ENCODE results near the gene MIEF2.

MIEF2 gene

GRCh38 chr17:18229254-18229653, 31.2 kb upstream of the MIEF2 start:
- Mint-ChIP-seq H3K4me3 (no peak overlapping the region), H3K4me1 (peaks cover 25% of the 10 kb centered on the region), H3K27me3 (no peaks in the 10 kb centered on the region), H3K27ac (no peak overlapping the region), H3K36me3 (peaks cover 3% of the 10 kb centered on the region), H3K9me3 (no peaks in the 10 kb centered on the region)
- DNase-seq, result no peak
- CTCF ChIA-PET, result interaction anchor here (1.1 kb wide), 1 partner anchor 11 kb away, joined by 3 read pairs; no protein-coding TSS in a partner anchor

DNA sequence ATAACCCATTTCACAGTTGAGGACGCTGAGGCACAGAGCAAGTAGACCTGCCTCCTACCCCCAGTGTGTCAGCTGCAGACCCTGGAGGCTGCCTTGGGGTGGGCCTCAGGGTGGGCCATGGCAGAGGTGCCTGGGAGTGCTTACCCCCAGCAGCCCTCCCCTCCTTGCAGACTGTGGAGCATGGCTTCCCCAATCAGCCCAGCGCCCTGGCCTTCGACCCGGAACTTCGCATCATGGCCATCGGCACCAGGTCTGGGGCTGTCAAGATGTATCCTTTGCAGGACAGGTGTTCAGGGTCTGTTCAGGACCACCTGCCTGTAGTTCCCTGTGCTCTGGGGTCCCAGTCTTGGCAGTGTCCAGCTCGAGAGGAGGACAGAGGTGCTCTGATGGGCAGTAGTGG, 30.7 kb upstream of the MIEF2 start:
- Mint-ChIP-seq H3K4me3 (no peak overlapping the region), H3K9me3 (no peaks in the 10 kb centered on the region), H3K4me1 (peaks cover 25% of the 10 kb centered on the region), H3K27me3 (no peaks in the 10 kb centered on the region), H3K27ac (no peak overlapping the region), H3K36me3 (peaks cover 3% of the 10 kb centered on the region)
- no peak for DNase-seq
- CTCF ChIA-PET, result interaction anchor here (1.1 kb wide), 1 partner anchor 12 kb away, joined by 3 read pairs; no protein-coding TSS in a partner anchor

GRCh38 chr17:18230288-18231141, 29.9 kb upstream of the MIEF2 start:
- Mint-ChIP-seq H3K9me3 (no peaks in the 10 kb centered on the region), H3K4me3 (no peak overlapping the region), H3K27me3 (no peaks in the 10 kb centered on the region), H3K27ac (no peak overlapping the region), H3K4me1 (peaks cover 21% of the 10 kb centered on the region), H3K36me3 (peaks cover 3% of the 10 kb centered on the region)
- CTCF ChIA-PET, result no interaction called here
- no peak for DNase-seq

GRCh38 chr17:18231164-18231563, 29.3 kb upstream of the MIEF2 start:
- CTCF ChIA-PET, result no interaction called here
- Mint-ChIP-seq H3K36me3 (no peaks in the 10 kb centered on the region), H3K27ac (no peak overlapping the region), H3K4me3 (no peak overlapping the region), H3K9me3 (no peaks in the 10 kb centered on the region), H3K4me1 (peaks cover 18% of the 10 kb centered on the region), H3K27me3 (no peaks in the 10 kb centered on the region)
- no peak for DNase-seq

DNA sequence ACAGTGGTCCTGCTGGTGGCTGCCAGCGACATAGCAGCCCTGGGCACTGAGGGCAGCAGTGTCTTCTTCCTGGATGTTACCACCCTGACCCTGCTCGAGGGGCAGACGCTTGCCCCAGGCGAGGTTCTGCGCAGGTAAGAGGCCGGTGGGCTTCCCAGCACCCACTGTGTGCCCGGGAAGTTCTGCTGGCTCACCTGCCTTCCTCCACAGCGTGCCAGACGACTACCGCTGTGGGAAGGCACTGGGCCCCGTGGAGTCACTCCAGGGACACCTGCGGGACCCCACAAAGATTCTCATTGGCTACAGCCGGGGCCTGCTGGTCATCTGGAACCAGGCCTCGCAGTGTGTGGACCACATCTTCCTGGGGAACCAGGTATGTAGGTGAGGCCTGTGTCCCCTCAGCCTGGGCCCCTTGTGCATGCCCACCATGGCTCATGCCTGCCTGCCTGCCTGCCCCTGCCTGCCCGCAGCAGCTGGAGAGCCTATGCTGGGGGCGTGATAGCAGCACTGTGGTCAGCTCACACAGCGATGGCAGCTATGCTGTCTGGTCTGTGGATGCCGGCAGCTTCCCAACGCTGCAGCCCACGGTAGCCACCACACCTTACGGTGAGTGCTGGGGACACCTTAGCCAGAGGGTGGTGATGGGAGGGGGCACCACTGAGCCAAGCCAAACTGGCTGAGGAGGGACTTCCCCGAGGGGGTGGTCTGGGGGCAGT, 26.5 kb upstream of the MIEF2 start:
- H3K27ac Mint-ChIP-seq, result no peak overlapping the region
- no peaks in the 10 kb centered on the region for H3K9me3 Mint-ChIP-seq
- no peaks in the 10 kb centered on the region for H3K4me1 Mint-ChIP-seq
- H3K4me3 Mint-ChIP-seq, result no peak overlapping the region
- CTCF ChIA-PET, result no interaction called here
- H3K36me3 Mint-ChIP-seq, result peaks cover 3% of the 10 kb centered on the region
- H3K27me3 Mint-ChIP-seq, result no peaks in the 10 kb centered on the region
- DNase-seq, result no peak

DNA sequence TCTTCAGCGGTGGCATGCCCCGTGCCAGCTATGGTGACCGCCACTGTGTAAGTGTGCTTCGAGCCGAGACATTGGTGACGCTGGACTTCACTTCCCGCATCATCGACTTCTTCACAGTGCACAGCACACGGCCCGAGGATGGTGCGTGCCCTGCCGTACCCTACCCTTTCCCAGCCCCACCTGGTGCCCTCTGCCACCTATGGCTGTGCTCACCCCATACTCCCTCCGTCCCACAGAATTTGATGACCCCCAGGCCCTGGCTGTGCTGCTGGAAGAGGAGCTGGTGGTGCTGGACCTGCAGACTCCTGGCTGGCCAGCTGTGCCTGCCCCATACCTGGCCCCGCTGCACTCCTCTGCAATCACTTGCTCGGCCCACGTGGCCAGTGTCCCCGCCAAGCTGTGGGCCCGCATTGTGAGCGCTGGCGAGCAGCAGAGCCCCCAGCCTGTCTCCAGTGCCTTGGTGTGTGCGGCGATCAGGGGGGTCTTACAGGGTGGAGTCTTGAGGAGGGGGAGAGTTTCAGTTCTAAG, 25.5 kb upstream of the MIEF2 start:
- Mint-ChIP-seq H3K9me3 (no peaks in the 10 kb centered on the region), H3K4me3 (no peak overlapping the region), H3K4me1 (no peaks in the 10 kb centered on the region), H3K36me3 (peaks cover 3% of the 10 kb centered on the region), H3K27me3 (no peaks in the 10 kb centered on the region), H3K27ac (no peak overlapping the region)
- no peak for DNase-seq
- CTCF ChIA-PET, result no interaction called here

- no peak for DNase-seq
- Mint-ChIP-seq H3K36me3 (peaks cover 3% of the 10 kb centered on the region), H3K4me3 (no peak overlapping the region), H3K9me3 (no peaks in the 10 kb centered on the region), H3K27me3 (no peaks in the 10 kb centered on the region), H3K4me1 (no peaks in the 10 kb centered on the region), H3K27ac (no peak overlapping the region)
- CTCF ChIA-PET, result no interaction called here
Measured at GRCh38 chr17:18235743-18236256, 24.7 kb upstream of the MIEF2 start.

DNA sequence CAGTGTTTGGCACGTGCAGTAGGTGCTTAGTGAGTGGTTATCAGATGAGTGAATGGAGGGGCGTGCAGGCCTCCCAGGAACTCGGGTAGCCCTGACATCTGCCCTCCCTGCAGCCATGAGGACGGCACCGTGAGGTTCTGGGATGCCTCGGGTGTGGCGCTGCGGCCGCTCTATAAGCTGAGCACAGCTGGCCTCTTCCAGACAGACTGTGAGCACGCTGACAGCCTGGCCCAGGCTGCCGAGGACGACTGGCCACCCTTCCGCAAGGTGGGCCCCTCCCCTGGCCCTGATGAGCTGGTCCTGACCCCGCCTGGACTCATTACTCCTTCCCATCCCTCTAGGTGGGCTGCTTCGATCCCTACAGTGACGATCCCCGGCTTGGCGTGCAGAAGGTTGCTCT, 24.0 kb upstream of the MIEF2 start:
- Mint-ChIP-seq H3K4me3 (no peak overlapping the region), H3K4me1 (no peaks in the 10 kb centered on the region), H3K27ac (no peak overlapping the region), H3K36me3 (peaks cover 3% of the 10 kb centered on the region), H3K9me3 (no peaks in the 10 kb centered on the region), H3K27me3 (no peaks in the 10 kb centered on the region)
- CTCF ChIA-PET, result no interaction called here
- DNase-seq, result no peak

GRCh38 chr17:18237461-18237860, 23.0 kb upstream of the MIEF2 start:
- no peak for DNase-seq
- Mint-ChIP-seq H3K4me1 (no peaks in the 10 kb centered on the region), H3K27me3 (no peaks in the 10 kb centered on the region), H3K27ac (no peak overlapping the region), H3K36me3 (peaks cover 3% of the 10 kb centered on the region), H3K9me3 (no peaks in the 10 kb centered on the region), H3K4me3 (no peak overlapping the region)
- CTCF ChIA-PET, result interaction anchor here (1.2 kb wide), 1 partner anchor 11 kb away, joined by 5 read pairs; no protein-coding TSS in a partner anchor

GRCh38 chr17:18238299-18238698, 22.2 kb upstream of the MIEF2 start:
- CTCF ChIA-PET, result interaction anchor here (1.2 kb wide), 1 partner anchor 10 kb away, joined by 5 read pairs; no protein-coding TSS in a partner anchor
- no peak overlapping the region for H3K27ac Mint-ChIP-seq
- peaks cover 3% of the 10 kb centered on the region for H3K36me3 Mint-ChIP-seq
- H3K4me1 Mint-ChIP-seq, result no peaks in the 10 kb centered on the region
- no peak for DNase-seq
- H3K9me3 Mint-ChIP-seq, result no peaks in the 10 kb centered on the region
- no peak overlapping the region for H3K4me3 Mint-ChIP-seq
- no peaks in the 10 kb centered on the region for H3K27me3 Mint-ChIP-seq

- no peak overlapping the region for H3K27ac Mint-ChIP-seq
- no peak overlapping the region for H3K4me3 Mint-ChIP-seq
- H3K27me3 Mint-ChIP-seq, result no peaks in the 10 kb centered on the region
- CTCF ChIA-PET, result no interaction called here
- H3K9me3 Mint-ChIP-seq, result no peaks in the 10 kb centered on the region
- DNase-seq, result no peak
- H3K36me3 Mint-ChIP-seq, result peaks cover 6% of the 10 kb centered on the region
- no peaks in the 10 kb centered on the region for H3K4me1 Mint-ChIP-seq
Measured at GRCh38 chr17:18240449-18240848, 20.0 kb upstream of the MIEF2 start.

DNA sequence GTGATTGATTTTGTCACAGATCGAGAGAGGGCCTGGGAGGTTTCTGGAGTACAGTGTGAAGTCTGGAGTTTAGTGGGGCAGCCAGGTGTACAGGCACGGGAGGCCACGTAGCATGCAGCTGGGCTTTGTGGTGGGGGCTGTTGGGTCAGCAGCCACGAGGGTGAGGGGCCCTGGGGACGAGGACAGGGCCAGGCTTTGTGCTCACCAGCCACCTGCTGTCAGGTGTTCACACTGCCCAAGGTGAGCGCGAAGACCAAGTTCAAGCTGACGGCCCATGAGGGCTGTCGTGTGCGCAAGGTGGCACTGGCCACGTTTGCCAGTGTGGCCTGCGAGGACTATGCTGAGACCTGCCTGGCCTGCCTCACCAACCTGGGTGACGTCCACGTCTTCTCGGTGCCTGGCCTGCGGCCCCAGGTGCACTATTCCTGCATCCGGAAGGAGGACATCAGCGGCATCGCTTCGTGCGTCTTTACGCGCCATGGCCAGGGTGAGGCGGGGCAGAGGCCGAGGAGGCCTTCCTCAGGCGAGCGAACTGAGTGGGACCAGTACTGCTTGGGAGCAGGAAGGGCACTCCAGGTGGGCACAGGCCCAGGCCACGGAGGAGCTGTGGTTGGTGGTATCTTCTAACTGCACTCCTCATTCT, 19.1 kb upstream of the MIEF2 start:
- Mint-ChIP-seq H3K9me3 (no peaks in the 10 kb centered on the region), H3K4me3 (no peak overlapping the region), H3K4me1 (no peaks in the 10 kb centered on the region), H3K27ac (no peak overlapping the region), H3K36me3 (peaks cover 8% of the 10 kb centered on the region), H3K27me3 (no peaks in the 10 kb centered on the region)
- DNase-seq, result no peak
- CTCF ChIA-PET, result no interaction called here

GRCh38 chr17:18245038-18245776, 15.3 kb upstream of the MIEF2 start:
- Mint-ChIP-seq H3K4me1 (peaks cover 5% of the 10 kb centered on the region), H3K27ac (no peak overlapping the region), H3K4me3 (no peak overlapping the region), H3K36me3 (peaks cover 22% of the 10 kb centered on the region), H3K9me3 (no peaks in the 10 kb centered on the region), H3K27me3 (no peaks in the 10 kb centered on the region)
- CTCF ChIA-PET, result no interaction called here
- no peak for DNase-seq

Data from activated naive CD4-positive, alpha-beta T cell treated with anti-CD3 and anti-CD28 coated beads, Interleukin-2, amount 10 ng/mL, durations not matched to agents 7 days and 5 days (primary cell).